LNCAP (cell line): Measurements from ENCODE around the gene ZNF507.
A peak's percentile ranks its signal among the peaks of the same experiment; 100 is the strongest.

Experiments
- TF ChIP-seq, protein P1 (sequence below): fragments of 450-650 bp; IDR thresholded peaks from 2 replicates; pipeline ENCODE4 v1.5.1; 2017; ENCODE audit warnings: mild to moderate bottlenecking

ZNF507 gene

DNA sequence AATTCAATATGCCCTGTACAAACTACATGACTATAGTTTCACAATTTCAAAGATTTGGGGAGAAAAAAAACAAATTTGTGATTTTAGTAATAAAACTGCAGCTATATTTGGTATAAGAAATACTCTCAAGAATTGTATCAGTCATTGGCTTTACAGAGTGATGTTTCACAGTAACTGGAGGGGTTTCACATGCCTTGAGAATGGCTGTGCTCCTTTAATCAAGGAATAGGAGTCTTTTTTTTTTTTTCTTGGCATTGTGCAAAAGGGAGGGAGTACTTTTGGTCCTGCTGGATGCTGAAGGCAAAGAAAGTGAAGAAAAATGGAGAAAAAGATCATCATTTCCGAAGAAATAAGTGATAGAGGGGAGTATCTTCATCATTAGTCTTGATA lies 6.8 kb downstream of the ZNF507 start:
- TF ChIP-seq, protein P1, sequence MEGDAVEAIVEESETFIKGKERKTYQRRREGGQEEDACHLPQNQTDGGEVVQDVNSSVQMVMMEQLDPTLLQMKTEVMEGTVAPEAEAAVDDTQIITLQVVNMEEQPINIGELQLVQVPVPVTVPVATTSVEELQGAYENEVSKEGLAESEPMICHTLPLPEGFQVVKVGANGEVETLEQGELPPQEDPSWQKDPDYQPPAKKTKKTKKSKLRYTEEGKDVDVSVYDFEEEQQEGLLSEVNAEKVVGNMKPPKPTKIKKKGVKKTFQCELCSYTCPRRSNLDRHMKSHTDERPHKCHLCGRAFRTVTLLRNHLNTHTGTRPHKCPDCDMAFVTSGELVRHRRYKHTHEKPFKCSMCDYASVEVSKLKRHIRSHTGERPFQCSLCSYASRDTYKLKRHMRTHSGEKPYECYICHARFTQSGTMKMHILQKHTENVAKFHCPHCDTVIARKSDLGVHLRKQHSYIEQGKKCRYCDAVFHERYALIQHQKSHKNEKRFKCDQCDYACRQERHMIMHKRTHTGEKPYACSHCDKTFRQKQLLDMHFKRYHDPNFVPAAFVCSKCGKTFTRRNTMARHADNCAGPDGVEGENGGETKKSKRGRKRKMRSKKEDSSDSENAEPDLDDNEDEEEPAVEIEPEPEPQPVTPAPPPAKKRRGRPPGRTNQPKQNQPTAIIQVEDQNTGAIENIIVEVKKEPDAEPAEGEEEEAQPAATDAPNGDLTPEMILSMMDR: no peak

- TF ChIP-seq, protein P1: no peak
Observed at GRCh38 chr19:32354345-32354744, 8.9 kb downstream of the ZNF507 start.

DNA sequence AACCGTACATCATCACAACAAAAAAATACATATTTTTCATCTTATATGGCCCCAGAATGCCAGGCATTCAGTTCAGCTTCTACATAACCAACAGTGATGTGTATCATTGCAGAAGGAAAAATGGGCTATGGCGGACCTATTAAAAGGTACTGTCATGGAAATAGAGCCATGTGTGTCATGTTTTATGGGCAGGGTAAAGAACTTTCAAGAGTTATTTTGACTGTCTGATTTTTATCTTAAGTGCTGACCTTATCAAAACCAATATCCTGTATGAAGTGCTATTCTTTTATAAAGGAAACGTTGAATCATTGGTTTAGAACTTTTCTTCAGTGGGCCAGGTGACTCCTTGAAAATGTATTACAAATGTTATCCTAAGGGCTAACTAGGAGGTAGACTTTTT lies 9.9 kb downstream of the ZNF507 start:
- TF ChIP-seq, protein P1: no peak

GRCh38 chr19:32357720-32358119 lies 12.3 kb downstream of the ZNF507 start:
- TF ChIP-seq, protein P1: peak; percentile 66

DNA sequence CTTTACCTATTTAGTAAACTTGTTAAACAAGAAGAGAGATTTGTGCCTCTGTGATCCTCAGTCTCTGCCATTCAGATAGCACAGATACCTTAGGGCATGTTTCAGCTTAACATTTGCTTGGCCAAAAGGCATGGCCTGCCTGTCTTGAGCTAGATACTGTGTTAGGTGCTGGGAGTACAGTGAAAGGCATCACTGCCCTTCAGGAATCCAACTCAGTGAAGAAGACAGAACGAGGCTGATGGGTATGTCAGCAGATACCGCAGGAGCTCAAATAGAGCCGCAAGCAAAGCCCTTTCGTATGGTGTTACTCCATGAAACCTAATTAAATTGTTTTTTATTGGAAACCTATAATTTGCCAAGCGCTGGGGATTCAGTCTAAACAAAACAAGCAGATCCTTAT lies 12.9 kb downstream of the ZNF507 start:
- TF ChIP-seq, protein P1: no peak

- TF ChIP-seq, protein P1: no peak
Observed at GRCh38 chr19:32359581-32359980, 14.2 kb downstream of the ZNF507 start.

- TF ChIP-seq, protein P1: no peak
Observed at GRCh38 chr19:32361574-32362317, 16.3 kb downstream of the ZNF507 start.

- TF ChIP-seq, protein P1: no peak
Observed at GRCh38 chr19:32362318-32362691, 16.9 kb downstream of the ZNF507 start.
